ENCODE measurements around the gene NISCH.

Gene NISCH

GRCh38 chr3:52451237-52452083 lies 3.9 kb upstream of the NISCH start:
- no peaks in the 10 kb centered on the region for H3K27me3 ChIP-seq (ENCODE audit: low read length)
- H4K20me1 ChIP-seq (ENCODE audit: low read depth, low read length), result no peaks in the 10 kb centered on the region
- no peak overlapping the region for H3K4me2 ChIP-seq (ENCODE audit: low read depth, low read length, poor library complexity, severe bottlenecking)
- H3K9ac ChIP-seq (ENCODE audit: low read length), result no peak overlapping the region
- no peaks in the 10 kb centered on the region for H3K9me3 ChIP-seq (ENCODE audit: insufficient read depth, low read length)
- peaks cover 9% of the 10 kb centered on the region; the same call in 1 of the 2 replicates for H3K79me2 ChIP-seq (ENCODE audit: insufficient read depth, low read length)
- 0 out of 2 replicates have a peak, but pooled peaks cover under 1% of the 10 kb centered on the region for H3F3A ChIP-seq (ENCODE audit: insufficient read depth)
- no peak overlapping the region for H3K27ac ChIP-seq (ENCODE audit: low read depth, low read length)
- TF ChIP-seq, protein P1, sequence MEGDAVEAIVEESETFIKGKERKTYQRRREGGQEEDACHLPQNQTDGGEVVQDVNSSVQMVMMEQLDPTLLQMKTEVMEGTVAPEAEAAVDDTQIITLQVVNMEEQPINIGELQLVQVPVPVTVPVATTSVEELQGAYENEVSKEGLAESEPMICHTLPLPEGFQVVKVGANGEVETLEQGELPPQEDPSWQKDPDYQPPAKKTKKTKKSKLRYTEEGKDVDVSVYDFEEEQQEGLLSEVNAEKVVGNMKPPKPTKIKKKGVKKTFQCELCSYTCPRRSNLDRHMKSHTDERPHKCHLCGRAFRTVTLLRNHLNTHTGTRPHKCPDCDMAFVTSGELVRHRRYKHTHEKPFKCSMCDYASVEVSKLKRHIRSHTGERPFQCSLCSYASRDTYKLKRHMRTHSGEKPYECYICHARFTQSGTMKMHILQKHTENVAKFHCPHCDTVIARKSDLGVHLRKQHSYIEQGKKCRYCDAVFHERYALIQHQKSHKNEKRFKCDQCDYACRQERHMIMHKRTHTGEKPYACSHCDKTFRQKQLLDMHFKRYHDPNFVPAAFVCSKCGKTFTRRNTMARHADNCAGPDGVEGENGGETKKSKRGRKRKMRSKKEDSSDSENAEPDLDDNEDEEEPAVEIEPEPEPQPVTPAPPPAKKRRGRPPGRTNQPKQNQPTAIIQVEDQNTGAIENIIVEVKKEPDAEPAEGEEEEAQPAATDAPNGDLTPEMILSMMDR (IDR thresholded peaks at IDR 0.05; ENCODE audit: insufficient read depth, low read length, poor library complexity, severe bottlenecking), result no peak
- TF ChIP-seq EZH2phosphoT487 (conservative IDR thresholded peaks at IDR 0.05; ENCODE audit: low read length), result no peak
- no peaks in the 10 kb centered on the region for H3K36me3 ChIP-seq (ENCODE audit: low read length)
- no peaks in the 10 kb centered on the region for H3K9me2 ChIP-seq (replicated peaks; ENCODE audit: insufficient read depth, low read length)
- H2AFZ ChIP-seq (ENCODE audit: low read depth, low read length, severe bottlenecking), result no peak overlapping the region
- H3K4me3 ChIP-seq (ENCODE audit: insufficient read depth, low read length, poor library complexity, severe bottlenecking), result no peak overlapping the region

DNA sequence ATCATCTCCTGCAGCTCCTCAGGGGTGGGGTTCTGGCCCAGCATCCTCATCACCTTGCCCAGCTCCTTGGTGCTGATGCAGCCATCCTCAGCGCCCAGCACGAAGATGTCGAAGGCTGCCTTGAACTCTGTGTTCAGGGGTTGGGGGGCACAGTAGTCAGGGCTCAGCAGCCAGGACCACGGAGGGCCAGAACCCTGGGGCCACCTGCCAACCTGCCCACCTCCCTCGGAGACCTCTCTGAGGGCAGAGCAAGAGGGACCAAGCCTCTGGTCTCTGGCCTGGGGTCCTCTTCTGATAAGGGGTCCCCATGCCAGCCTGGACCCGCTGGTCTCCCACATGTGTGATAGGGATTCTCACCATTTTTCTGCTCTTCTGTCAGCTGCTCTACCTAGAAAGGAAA lies 3.3 kb upstream of the NISCH start:
- Histone ChIP-seq H3K9ac (ENCODE audit: low read length) (no peak overlapping the region), H2AFZ (ENCODE audit: low read depth, low read length, severe bottlenecking) (no peak overlapping the region), H3K4me2 (ENCODE audit: low read depth, low read length, poor library complexity, severe bottlenecking) (no peak overlapping the region)

DNA sequence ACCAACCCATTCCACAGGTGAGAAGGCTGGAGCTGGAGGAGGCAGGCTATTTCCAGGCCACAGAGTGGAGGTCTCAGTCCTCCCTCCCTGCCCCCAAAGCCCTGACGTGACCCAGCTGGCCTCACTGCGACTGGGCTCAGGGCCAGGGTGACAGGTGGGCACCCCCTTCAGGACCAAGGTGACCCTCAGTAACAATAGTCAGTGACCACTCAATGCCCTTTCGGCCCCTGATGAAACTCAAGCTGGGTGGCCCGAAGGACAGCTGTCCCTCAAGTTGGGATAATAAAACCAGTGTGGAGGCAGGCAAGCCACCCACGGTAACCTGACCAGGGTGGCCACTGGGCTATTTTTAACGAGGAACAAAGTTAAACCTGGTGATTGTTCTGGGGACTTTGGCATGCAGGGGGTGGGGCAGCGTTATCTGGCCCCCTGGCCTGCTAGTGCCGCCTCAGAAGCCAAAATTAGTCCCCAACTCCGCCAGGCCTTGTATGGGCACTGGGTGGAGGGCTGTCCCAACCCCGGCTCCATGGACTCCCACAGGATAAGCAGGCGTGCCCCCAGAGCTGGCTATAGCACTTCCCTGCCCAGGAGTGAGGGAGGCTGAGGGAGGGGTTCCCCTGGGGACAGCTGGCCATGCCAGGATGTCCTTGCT lies 2.7 kb upstream of the NISCH start:
- Histone ChIP-seq H2AFZ (ENCODE audit: low read depth, low read length, severe bottlenecking) (no peak overlapping the region), H3F3A (ENCODE audit: insufficient read depth) (peaks cover 5% of the 10 kb centered on the region; the same call in 1 of the 2 replicates), H3K27me3 (ENCODE audit: low read length) (no peaks in the 10 kb centered on the region), H3K9me2 (replicated peaks; ENCODE audit: insufficient read depth, low read length) (no peaks in the 10 kb centered on the region), H3K4me3 (ENCODE audit: insufficient read depth, low read length, poor library complexity, severe bottlenecking) (no peak overlapping the region), H3K79me2 (ENCODE audit: insufficient read depth, low read length) (peaks cover 10% of the 10 kb centered on the region; the same call in 1 of the 2 replicates), H4K20me1 (ENCODE audit: low read depth, low read length) (no peaks in the 10 kb centered on the region), H3K36me3 (ENCODE audit: low read length) (no peaks in the 10 kb centered on the region), H3K9me3 (ENCODE audit: insufficient read depth, low read length) (no peaks in the 10 kb centered on the region), H3K27ac (ENCODE audit: low read depth, low read length) (no peak overlapping the region), H3K9ac (ENCODE audit: low read length) (no peak overlapping the region), H3K4me2 (ENCODE audit: low read depth, low read length, poor library complexity, severe bottlenecking) (no peak overlapping the region)
- no peak for TF ChIP-seq EZH2phosphoT487 (conservative IDR thresholded peaks at IDR 0.05; ENCODE audit: low read length)
- TF ChIP-seq, protein P1 (IDR thresholded peaks at IDR 0.05; ENCODE audit: insufficient read depth, low read length, poor library complexity, severe bottlenecking), result no peak

More for the DNA sequence above, 3.3 kb upstream of the NISCH start:
- H3K9me3 ChIP-seq (ENCODE audit: insufficient read depth, low read length), result no peaks in the 10 kb centered on the region
- no peaks in the 10 kb centered on the region for H4K20me1 ChIP-seq (ENCODE audit: low read depth, low read length)
- no peak overlapping the region for H3K27ac ChIP-seq (ENCODE audit: low read depth, low read length)
- H3K9me2 ChIP-seq (replicated peaks; ENCODE audit: insufficient read depth, low read length), result no peaks in the 10 kb centered on the region
- TF ChIP-seq EZH2phosphoT487 (conservative IDR thresholded peaks at IDR 0.05; ENCODE audit: low read length), result no peak
- TF ChIP-seq, protein P1 (IDR thresholded peaks at IDR 0.05; ENCODE audit: insufficient read depth, low read length, poor library complexity, severe bottlenecking), result no peak
- H3K4me3 ChIP-seq (ENCODE audit: insufficient read depth, low read length, poor library complexity, severe bottlenecking), result no peak overlapping the region
- H3K36me3 ChIP-seq (ENCODE audit: low read length), result no peaks in the 10 kb centered on the region
- peaks cover 5% of the 10 kb centered on the region; the same call in 1 of the 2 replicates for H3F3A ChIP-seq (ENCODE audit: insufficient read depth)
- H3K79me2 ChIP-seq (ENCODE audit: insufficient read depth, low read length), result peaks cover 10% of the 10 kb centered on the region; the same call in 1 of the 2 replicates
- H3K27me3 ChIP-seq (ENCODE audit: low read length), result no peaks in the 10 kb centered on the region

Measured in SU-DHL-6 (cell line).